ENCODE data around the gene TSEN34. TPM values are rescaled to one million over a fixed set of nuclear protein-coding genes. Genes with fewer than 3 reads are reported as not detected.
"Not testable (repeated sequence)": the region's sequence is repeated elsewhere in the genome, so short reads cannot be mapped to it uniquely, and the experiment has no call there.

The TSEN34 gene
- polyA plus RNA-seq, 1 donor: 39.8 TPM

DNA sequence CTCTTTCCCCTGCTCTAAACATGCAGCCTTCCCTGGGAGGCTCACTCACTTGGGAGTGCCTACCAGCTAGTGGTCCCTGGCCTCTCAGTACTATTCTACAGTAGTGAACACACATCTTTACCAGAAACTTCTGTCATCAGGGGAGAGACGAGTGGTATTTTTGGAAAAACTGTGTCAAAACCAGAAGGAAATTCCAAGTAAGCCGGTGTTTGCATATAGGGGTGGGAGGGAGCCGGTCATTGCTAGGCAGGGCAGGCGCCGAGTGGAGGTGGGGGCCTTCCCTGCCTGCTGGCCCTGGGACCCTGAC is 16.5 kb downstream of the TSEN34 start:
- DNase-seq: no peak

DNA sequence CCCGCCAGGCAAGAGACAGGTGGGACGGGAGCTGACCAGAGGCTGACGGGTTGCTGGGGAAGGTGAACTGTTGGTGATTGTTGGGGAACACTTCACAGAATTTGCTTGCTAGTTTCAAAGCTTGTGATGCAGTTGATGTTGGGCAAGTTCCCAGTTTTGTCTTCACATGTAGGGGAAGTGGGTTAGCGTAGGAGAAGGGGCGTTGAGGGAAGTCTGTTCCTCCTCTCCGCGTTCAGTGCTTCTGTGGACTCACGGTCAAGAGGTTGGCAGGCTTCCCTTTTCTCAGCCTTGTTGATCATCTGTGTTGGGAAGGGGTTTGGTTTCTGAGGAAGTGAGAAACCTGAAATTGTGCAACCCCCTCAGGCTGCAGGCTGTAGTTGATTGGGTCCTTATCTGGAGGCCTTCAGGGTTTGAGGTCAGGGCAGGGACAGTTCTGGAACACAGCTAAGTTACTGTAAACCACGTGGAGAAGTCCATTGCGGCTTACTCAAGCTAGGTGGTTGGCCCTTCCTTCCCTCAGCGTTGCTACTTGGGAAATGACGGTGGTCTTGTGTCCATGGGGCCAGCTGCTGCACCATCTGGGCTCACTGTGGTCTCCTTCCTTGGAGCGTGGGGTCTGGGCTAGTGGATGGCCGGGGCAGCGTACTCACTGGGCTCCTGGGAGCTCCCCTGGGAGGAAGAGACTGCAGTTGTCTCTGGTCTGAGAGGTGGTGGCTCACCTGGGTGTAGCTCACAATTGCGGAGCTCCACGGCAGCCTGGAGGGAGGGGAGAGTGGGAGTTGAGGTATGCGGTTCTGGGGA is 17.1 kb downstream of the TSEN34 start:
- no peak for DNase-seq

DNA sequence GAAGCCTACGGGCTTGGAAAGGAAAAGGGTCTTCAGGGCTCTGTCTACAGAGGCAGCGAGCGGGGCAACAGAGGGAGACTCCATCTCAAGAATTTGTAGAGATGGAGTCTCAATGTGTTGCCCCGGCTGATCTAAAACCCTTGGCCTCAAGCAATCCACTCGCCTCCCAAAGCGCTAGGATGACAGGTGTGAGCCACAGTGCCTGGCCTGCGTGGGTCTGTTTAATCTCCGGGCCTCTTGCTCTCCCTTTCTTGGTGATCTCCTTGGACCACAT is 17.6 kb downstream of the TSEN34 start:
- no peak for DNase-seq

DNA sequence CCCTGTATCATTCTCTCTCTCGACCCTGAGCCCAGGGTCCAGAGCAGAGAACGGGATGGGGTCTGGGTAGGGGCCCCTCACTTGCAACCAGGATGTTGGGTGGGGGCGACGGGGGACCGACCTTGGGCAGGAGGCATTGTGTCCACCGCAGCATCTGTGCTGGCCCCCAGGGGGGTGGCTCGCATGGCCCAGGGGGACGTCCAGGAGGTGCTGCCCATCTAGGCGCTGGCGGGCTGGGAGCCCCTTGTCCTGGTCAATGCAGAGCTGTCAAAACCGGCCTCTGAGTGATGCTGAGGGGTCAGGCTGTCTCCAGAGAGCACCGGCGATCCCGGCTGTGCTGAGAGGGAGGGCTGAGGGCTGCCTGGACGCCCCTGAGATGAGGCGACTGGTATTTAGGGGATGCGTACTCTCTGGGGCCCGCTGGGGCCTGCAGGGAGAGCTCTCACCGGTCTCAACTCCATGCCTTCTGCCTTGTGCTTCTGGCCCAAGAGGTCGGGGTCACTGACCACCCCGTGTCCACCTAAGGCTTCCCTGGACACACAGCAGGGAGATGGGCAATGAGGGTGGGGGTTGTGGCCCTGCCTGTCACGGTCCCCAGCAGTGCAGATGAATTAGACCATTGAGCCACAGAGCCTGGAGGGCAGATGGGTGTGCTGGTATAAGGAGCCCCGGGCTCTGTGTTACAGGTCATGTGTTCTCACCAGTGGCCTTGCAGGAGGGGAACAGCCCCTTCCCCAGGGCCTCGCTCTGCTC is 18.1 kb downstream of the TSEN34 start:
- no peak for DNase-seq

DNA sequence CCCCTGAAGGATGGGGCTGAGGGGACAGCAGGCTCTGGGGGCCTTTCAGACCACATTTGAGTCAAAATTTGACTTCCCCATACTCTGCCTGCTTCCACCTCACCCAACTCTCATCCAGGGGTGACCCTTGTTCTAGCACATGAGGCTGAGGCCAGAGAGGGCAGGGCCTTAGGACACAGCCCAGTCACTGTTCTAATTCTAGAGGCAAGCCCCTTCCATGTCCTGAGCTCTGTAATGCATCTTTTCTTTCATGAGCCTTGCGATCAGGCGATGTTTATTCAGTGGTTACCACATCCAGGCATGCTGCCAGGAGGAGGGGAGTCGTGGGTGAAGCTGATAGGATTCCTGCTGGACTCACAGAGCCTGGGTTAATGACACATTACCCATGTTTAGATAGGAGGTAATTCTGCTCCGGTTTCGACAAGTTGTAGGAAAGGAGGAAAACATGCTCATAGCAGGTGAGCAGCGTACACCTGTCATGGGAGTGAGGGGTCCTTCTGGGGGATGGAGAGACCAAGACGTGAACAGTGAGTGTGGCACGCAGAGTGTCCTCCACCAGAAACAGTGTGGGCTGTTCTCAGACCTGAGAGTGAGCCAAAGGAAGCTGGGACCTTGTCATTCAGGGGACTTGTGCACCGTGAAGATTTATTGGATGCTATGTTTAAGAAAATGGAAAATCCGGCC is 18.8 kb downstream of the TSEN34 start:
- peak; percentile 84 for DNase-seq

DNA sequence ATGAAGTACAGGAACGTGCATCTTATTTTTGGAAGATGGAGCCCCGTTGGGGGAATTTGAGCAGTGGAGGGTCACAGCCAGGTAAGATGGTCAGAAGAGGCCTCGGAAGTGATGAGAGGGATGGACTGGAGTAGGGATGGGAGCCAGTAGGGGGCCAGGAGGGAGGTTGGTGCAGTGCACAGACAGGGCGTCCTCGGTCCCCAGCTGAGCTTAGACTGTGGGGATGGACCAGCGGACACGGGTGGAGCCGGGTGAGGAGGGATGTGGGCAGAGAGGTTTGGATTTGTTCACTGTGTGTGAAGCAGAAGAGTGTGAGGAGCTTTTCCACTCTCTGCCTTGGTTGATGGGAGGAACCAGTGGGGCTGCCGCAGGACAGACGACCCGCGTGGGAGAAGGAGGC is 20.1 kb downstream of the TSEN34 start:
- no peak for DNase-seq

DNA sequence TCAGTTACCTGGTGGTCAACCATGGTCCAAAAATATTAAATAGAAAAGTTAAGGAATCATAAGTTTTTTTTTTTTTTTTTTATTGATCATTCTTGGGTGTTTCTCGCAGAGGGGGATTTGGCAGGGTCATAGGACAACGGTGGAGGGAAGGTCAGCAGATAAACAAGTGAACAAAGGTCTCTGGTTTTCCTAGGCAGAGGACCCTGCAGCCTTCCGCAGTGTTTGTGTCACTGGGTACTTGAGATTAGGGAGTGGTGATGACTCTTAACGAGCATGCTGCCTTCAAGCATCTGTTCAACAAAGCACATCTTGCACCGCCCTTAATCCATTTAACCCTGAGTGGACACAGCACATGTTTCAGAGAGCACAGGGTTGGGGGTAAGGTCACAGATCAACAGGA is 23.1 kb downstream of the TSEN34 start:
- not testable (repeated sequence) for DNase-seq

DNA sequence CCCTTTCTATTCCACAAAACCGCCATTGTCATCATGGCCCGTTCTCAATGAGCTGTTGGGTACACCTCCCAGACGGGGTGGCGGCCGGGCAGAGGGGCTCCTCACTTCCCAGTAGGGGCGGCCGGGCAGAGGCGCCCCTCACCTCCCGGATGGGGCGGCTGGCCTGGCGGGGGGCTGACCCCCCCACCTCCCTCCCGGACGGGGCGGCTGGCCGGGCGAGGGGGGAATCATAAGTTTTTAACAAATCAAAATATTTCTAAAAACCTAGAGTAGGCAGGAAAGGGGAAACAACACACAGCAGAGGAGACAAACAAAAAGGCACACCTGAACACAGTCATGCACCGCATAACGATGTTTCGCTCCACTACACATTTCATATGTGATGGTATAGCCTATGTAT is 23.6 kb downstream of the TSEN34 start:
- DNase-seq: not testable (repeated sequence)

DNA sequence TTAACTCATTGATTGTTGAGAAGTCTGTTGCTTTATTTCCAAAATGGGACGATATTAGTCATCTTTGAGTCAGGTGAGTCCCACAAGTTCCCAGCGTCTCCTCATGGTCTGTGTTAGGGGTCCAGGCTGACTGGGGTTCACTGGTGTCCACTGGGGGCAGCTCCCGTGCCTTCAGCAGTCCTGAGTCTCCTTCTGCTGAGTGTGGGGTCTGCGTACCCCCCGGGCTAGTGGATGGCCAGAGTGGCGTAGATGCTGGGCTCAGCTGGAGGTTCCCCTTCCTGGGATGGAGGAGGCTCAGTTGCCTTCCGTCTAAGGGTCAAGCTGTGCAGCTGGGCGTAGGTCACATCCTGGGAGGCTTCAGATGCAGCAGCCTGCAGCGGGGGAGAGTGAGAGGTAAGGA is 25.8 kb downstream of the TSEN34 start:
- no peak for DNase-seq

DNA sequence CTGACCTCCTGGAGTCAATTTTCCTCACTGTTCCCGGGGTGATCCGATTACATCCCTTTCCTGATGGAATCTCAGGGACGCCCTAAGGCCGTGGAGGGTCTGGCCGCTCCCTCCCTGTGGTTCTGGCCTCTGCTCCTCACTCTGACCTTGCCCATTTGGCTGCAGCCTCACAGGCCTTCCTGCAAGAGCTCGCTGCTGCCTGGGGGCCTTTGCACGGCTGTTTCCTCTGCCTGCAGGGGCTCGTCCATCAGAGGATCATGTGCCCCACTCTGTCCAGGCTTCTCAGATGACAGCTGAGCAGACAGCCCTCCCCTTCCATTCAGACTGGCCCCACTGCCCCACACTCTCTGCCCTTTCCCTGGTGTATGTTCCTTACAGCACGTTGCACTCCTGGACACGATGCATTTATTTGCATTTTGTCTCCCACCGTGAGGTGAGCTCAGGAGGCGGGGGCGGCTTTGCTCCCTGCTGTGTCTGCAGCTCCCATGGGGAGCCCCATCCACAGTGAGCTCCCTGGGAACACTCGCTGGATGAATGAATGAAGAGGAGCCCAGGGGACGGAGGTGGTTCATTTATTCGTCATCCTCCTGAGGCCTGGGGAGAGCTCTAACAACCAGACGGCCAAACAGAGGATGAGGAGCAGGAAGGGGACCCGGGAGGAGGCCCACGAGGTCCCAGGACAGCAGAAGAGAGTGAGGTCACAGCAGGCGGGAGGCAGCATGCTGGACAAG is 26.6 kb downstream of the TSEN34 start:
- DNase-seq: not testable (repeated sequence)

DNA sequence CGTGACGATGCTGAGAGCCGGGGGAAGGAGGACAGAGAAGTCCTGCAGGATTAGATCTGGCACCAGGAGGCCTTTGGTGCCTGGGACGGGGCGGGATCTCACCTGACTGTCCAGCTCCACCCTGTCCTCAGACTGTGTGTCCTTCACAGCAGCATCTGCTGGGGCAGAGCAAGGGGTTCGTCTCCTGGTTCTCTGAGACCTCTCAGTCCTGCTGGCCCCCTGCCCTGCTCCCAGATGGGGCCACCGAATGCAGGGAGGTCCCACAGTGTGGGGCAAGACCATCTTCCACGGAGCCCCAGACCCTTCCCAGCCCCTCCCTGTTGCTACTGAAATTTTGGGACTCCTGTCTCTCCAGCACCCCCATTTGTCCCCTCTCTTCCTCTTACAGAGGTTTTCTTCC is 27.2 kb downstream of the TSEN34 start:
- no peak for DNase-seq

DNA sequence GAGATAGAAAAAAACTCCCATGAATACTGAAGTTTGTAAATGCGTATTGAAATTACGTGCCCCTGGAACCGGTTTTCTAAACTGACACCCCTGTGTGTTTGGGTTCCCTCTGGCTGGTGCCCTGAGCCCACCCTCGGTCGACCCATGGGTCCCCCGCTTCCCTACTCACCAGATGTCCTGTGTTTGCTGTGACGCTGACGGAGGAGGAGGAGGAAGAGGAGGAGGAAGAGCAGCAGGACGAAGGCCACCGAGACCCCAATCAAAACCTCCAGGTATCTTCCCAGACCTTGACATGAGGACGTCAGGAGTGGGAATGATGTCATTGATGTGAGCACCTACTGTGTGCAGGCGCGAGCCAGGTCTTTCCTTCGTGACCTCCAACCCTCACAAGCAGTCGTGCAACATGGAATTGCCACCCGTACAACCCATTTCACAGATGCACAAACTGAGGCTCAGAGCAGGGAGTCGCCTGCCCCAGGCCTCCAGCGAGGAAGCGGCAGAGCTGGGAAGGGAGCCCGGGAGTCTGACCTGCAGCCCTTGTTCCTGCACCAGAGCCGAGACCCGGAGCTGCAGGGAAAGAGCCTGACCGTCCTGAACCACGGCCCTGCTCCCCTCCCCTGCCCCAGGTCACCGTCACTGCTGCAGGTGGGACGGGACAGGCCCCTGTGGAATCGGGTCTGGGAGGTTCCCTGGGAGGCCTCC is 28.0 kb downstream of the TSEN34 start:
- DNase-seq: no peak

DNA sequence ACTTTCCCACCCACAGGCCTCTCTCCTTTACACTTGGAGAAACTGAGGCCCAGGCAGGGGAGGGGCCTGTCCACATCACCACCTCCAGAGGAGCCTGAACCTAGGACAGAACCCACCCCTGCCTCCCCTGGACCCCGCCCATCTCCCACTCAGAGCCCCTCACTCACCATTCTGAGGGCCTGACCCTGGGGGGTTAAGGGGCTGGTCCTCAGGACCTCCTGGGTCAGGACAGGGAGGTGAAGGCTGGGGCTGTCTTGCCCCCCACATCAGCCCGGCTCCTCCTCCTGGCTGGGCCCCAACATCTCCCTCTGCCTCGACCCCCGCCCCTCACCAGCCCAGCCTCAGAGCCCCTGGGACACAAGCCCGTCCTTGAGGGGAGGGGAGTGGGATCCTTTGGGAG is 28.6 kb downstream of the TSEN34 start:
- DNase-seq: not testable (repeated sequence)

DNA sequence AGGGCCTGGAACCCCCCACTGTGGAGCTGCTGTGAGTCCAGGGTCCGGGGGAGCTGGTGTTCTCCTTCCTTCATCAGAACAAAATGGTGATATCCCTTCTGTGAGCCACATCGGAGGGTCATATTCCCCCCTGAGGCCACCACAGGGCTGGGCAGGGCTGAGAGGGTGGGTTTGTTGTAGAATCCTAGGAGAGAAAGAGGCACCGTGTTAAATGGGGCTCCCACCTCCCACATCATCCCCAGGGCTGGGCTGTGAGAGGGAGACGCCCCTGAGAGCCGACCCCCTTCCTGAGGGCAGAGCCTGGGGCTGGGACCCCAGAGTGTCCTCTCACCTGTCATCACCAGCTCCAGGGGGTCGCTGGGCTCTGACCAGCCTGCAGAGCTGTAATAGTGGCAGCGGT is 30.8 kb downstream of the TSEN34 start:
- not testable (repeated sequence) for DNase-seq

DNA sequence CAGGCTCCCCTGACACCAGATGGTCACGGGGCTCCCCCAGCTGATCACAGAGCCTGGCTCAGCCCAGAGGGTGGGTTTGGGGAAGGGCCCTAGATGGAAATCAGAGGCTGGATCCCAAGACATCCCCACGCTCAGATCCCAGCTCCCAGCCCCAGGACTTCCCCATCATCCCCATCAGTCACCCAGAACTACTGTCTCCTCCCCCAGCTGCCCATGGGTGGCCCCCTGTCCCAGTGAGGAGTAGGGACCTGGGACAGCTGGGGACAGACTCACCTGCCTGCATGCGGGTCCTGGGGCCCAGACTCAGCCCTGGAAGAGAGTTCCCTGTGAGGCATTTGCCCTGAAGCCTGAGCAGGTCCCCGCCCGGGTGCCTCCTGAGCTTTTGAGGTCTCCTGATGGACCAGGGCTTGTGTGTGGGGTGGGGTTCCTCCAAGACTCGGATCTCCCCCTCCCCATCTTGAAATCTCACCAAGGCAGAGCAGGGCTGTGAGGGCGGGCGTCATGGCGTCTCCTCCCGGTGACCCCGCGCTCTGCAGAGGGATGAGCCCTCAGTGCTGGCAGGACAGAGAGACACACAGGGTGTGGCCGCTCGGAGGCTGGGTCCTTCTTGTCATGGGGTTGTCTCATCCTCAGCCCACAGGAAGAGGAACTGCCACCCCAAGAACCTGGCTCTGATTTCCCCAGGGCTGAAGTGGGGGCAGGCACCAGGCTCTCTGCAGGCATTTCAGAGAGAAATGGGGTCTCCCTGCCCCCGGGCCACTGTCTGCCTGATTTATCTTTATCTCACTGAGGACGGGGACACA is 31.6 kb downstream of the TSEN34 start, which contains the start of gene LILRB3:
TSS of gene LILRB3 (minus strand) at position 534 of the 803 bp plus-strand sequence. CDS start at position 503, 31 bp downstream.
- DNase-seq: not testable (repeated sequence)

DNA sequence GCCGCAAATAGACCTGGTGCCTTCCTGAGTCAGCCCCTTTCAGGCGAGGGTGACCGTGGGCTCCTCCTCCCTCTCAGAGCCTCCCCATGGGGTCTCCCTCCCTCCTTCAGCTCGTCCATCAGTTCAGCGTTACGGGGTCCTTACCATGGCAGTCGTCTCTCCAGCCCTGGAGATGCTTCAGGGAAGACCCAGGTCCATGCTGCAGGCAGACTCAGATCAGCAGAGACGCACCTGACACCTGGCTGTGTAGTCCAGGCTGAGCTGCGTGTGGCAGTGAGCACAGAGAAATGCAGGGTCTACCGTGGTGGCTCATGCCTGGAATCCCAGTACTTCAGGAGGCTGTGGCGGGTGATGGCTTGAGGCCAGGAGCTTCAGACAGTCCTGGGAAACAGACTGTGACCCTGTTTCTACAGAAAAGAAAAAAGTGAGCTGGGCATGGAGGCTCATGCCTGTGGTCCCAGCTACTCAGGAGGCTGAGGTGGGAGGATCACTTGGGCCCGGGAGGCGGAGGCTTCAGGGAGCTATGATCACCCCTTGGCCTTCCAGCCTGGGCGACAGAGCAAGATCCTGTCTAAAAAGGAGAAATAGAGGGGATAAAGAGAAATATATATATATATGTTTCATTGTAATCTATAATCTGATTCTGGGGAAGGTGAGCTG is 32.3 kb downstream of the TSEN34 start:
- not testable (repeated sequence) for DNase-seq

DNA sequence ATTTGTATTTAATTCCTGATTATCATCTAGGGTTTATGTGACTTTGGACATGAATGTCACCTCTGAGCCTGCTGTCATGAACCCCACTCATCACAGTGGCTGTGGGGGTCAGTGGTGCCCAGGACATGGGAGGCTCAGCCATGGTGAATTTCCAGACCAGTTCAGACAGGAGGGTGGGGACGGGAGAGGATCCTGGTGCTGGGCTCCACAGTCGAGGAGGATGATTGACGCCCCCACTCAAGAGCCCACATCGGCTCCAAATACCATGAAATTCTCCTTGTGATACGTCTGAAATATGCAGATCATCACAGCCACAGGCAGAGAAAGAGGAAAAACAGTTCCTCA is 32.8 kb downstream of the TSEN34 start:
- not testable (repeated sequence) for DNase-seq

DNA sequence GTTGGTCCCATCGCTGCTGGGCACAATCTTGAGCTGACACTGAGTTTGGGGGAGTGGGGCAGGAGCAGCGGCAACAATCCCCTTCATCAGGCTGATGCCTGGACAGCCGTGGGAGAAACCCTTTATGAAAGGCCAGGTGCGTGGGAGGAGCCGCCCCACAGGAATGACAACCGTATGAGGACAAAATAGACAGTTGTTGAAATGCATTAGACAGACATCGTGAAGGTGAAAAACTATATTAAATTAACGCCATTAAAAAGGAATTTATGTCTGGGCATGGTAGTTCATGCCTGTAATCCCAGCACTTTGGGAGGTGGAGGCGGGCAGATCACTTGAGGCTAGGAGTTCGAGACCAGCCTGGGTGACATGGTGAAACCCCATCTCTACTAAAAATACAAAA is 33.5 kb downstream of the TSEN34 start:
- DNase-seq: not testable (repeated sequence)

DNA sequence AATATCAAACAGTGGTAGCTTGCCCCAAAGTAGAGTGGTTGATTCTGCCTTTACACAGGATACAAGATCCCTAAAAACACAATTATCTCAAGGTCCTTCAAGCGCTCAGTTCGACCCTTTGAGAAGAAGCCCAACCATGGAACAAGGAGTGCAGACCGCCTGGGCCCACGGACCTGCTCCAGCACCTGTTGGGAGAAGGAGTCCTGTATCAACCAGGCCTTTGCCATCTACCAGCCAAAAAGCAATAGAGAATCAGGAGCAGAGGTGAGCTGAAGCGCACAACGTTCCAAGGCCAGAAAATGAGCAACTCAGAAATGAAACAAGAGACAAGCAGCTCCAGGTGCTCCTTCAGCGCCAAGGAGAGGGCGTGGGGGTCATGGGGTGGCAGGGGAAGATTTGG is 38.0 kb downstream of the TSEN34 start:
- DNase-seq: no peak

DNA sequence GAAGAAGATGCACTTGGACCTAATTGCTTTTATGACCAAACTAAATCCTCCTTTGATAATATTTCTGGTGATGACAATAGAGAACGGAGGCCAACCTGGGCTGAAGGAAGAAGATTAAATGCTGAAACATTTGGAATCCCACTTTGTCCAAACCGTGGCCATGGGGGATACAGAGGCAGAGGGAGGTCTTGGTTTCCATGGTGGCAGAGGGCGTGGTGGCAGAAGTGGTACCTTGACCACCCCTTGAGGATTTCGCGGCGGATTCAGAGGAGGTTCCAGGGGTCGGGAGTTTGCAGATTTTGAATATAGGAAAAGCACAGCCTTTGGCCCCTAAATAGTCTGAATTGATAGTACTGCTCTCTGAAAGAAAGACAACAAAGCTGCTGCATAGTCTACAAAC is 38.9 kb downstream of the TSEN34 start:
- no peak for DNase-seq

Measured in left kidney (tissue), 2 donors.